GM19397 (cell line): ENCODE data around the gene PPP1CB.

Source experiments
- ATAC-seq: cut with Tn5 transposase; IDR thresholded peaks from one replicate; pipeline ENCODE4 v1.9.1; 2021; ENCODE audit warnings: mild to moderate bottlenecking, moderate library complexity; ENCODE audit not compliant: unreplicated experiment

PPP1CB gene

DNA sequence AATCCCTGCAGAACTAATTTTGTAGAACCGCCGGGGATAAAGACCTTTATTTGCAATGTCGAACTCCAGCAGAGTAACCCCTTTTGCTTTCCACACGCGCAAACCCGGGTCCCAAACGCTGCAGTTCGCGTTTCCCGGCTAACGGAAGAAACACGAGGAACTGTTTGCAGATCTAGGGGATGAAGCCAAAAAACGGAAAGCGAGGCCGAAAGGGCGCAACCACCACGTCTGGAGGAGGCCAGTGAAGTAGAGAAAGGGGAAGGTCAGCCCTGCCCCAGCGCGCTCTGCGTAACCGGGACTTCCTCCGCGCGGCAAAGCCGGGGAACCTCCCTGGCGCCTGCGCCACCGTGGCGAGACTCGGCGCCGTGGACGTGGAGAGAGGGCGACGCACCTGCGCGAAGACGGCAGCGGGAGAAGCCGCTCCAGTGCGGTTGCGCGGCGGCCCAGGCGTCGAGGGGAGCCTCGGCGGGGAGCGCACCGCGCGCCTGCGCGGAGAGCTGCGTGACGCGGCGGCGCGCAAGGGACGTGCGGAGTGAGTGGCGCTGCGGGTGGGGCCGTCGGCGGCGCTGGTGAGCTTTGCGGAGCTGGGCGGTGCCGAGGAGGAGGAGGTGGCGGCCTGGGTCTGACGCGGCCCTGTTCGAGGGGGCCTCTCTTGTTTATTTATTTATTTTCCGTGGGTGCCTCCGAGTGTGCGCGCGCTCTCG, at the start of gene PPP1CB:
TSS of gene PPP1CB (plus strand) at position 579 of the 704 bp plus-strand sequence. CDS start 295 bp downstream, outside the sequence.
- ATAC-seq = peak; percentile 89

- ATAC-seq = no peak
Observed at GRCh38 chr2:28702415-28702861, 49.2 kb upstream of the PPP1CB start.

GRCh38 chr2:28702878-28703277, 48.8 kb upstream of the PPP1CB start:
- no peak for ATAC-seq

DNA sequence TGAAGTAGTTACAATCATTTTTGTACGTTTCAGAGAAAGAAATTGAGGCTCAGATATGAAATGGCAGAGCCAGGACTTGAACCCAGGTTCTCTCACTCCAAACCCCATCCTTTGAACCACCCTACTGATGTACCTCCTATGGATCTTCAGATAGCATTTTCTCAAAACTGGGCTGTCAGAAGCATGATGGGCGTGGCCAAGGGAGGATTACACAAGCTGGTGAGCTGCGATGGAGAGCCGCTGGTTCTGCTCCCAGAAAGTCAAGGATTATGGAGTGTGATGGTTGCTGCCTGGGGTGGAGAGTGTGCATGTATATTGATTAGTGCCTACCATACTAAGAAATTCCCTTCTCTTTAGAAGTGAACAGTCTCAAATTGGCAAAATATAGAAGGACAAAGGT, 47.0 kb upstream of the PPP1CB start:
- no peak for ATAC-seq

- no peak for ATAC-seq
Observed at GRCh38 chr2:28705751-28706440, 45.7 kb upstream of the PPP1CB start.

DNA sequence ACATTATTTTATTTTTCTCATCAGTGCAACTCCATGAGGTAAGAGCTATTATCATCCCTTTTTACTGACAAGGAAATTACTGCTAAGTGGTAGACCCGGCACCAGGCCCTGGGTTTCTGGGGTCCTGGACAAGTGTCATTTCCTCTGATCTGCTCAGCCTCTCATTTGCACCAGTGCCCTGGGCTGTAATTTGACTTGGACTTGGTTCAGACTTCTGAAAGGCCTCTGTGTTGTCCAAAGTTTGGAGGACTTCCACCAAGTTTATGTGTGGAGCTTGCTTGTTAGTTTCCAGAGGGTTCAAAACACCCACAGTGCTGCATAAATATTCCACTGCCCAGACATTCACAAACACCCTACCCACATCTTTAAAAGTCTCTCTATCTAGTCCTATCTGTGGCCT, 44.0 kb upstream of the PPP1CB start:
- ATAC-seq = no peak

- no peak for ATAC-seq
Observed at GRCh38 chr2:28709101-28709500, 42.5 kb upstream of the PPP1CB start.

DNA sequence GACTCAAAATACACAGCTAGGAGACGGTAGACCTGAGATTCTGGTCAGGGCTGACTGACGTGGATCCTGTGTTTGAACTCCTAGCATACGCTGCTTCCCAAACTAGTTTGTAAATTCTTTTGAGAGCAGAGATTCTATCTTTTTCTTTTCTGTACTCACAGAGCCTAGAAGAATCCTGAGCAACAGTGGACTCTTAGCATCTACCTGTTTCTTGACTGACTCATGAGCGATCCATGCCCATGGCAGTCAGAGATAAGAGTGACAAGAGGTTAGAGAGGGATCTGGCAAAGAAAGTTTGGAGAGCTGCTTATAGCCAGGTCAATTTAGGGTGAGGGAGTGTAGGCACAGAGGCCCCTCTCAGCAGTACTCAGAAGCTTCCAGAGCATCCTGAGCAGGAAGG, 41.1 kb upstream of the PPP1CB start:
- ATAC-seq = no peak

GRCh38 chr2:28713577-28714298, 37.9 kb upstream of the PPP1CB start:
- no peak for ATAC-seq

- no peak for ATAC-seq
Observed at GRCh38 chr2:28716265-28716865, 35.3 kb upstream of the PPP1CB start.

GRCh38 chr2:28717339-28717758, 34.3 kb upstream of the PPP1CB start:
- ATAC-seq = no peak

DNA sequence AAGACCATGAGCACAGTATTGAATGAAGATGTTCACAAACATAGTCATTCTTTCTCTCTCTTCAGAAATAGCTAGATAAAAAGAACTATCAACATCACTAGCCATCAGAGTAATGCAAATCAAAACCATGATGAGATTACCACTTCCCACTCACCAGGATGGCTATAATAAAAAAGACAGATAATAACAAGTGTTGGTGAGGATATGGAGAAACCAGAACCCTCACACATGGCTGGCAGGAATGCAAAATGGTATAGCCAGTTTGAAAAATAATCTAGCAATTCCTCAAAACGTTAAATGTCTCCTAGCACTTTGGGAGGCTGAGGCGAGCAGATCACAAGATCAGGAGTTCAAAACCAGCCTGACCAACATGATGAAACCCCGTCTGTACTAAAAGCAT, 31.3 kb upstream of the PPP1CB start:
- ATAC-seq = no peak

DNA sequence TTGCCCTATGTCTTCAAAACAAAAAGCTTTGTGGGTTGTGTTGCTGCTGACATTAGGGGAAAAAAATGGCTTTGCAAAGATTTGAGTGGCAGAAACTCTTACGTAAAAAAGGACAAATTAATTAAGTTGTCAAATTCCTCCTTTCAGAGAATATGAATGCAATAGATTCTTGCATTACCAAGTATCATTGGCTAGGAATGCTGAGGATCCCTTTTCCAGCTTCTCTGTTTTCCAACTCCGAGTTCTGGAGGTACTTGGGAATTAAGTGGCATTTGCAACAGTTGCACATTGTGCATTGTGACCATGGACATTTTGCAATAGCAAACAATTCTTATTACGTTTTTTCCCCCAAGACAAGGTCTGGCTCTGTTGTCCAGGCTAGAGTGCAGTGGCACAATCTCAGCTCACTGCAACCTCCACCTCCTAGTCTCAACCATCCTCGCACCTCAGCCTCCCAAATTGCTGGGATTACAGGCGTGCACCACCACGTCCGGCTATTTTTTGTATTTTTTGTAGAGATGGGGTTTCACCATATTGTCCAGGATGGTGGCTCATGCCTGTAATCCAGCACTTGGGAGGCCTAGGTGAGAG, 29.9 kb upstream of the PPP1CB start:
- no peak for ATAC-seq

GRCh38 chr2:28725021-28725711, 26.5 kb upstream of the PPP1CB start:
- no peak for ATAC-seq

DNA sequence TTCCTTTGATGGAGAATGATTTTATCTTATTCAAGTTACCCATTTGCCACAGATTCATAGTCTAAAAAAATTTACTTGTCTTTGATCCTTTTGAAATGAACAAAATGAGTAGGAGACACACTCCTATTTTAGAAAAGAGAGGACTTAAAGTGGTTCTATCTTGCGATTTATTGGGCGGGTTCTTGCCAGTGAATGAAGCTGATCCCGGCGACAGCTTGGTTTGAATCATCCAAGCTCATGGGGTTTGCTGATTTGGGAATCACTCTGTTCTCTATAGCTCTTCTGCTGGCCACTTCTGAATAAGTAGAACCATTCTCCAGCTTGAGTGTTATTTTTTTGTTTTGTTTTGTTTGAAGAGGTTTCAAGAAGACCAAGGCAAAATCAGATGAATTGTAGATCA, 25.5 kb upstream of the PPP1CB start:
- ATAC-seq = no peak

DNA sequence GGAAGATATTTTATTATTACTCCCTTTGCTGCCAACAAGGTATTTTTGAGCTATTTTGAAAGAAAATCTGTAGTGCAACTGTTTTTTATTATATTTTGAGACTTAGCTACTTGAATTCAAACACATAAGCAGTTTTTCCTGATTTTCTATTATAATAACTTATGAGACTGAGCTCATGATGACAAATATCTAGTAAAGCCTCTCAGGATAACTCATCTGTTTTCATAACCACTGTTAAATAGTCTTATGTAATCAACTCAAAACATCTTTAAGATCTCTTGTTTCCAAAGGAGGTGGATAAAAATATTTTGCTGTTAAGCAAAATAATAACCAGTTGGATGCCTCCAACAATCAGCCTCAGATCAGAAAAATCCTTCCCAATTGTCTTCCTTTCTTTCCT, 21.9 kb upstream of the PPP1CB start:
- ATAC-seq = no peak

DNA sequence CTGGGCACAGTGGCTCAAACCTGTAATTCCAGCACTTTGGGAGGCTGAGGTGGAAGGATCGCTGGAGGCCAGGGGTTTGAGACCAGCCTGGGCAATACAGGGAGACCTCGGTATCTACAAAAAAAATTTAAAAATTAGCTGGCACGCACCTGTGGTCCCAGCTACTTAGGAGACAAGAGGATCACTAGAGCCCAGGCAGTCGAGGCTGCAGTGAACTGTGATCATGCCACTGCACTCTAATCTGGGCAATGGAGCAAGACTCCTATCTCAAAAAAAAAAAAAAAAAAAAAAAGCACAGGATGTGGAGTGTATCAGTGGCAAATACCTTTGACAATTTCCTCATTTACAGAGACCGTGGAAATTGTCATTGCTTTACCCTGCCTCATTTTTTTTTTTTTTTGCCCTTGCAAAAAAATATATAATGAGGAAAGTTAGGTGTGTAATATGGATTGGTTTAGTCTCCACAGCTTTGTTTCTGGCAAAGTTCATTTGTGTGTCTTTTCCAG, 20.9 kb upstream of the PPP1CB start:
- ATAC-seq = no peak

DNA sequence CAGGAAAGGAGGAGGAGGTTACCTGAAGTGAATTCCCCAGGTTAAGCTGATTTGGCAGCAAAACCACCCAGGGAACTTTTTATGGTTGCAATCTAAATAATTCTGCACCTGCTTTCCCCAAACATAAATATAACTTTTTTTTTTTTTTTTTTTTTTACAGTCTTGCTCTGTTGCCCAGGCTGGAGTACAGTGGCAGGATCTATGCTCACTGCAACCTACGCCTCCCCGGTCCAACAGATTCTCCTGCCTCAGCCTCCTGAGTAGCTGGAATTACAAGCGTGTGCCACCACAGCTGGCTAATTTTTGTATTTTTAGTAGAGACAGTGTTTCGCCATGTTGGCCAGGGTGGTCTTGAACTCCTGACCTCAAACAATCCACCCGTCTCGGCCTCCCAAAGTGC, 16.1 kb upstream of the PPP1CB start:
- ATAC-seq = no peak

GRCh38 chr2:28736034-28736433, 15.6 kb upstream of the PPP1CB start:
- no peak for ATAC-seq

- no peak for ATAC-seq
Observed at GRCh38 chr2:28737655-28738054, 14.0 kb upstream of the PPP1CB start.
